Measurements from ENCODE around the gene TNFAIP8L1. TPM values are rescaled to one million over a fixed set of nuclear protein-coding genes. Genes with fewer than 3 reads are reported as not detected.
A peak's percentile ranks its signal among the peaks of the same experiment; 100 is the strongest.

TNFAIP8L1 gene
- polyA plus RNA-seq, 12 donors = 8.5 to 370 (median 11.2) TPM

DNA sequence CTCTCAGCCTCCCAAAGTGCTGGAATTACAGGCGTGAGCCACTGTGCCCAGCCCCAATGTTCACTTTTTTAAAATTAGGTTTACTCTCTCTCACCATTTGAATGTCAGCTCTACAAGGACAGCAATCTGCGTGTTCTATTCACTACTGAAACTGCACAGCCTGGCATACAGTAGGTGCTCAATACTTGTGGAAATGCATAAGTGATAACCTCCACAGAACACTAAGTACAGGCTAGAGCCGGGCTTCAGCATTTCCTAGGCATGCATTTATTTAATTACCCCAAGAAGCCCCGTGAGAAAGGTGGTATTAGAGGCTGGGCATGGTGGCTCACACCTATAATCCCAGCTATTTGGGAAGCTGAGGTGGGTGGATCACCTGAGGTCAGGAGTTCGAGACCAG lies 33.1 kb upstream of the TNFAIP8L1 start:
- no peak for DNase-seq

DNA sequence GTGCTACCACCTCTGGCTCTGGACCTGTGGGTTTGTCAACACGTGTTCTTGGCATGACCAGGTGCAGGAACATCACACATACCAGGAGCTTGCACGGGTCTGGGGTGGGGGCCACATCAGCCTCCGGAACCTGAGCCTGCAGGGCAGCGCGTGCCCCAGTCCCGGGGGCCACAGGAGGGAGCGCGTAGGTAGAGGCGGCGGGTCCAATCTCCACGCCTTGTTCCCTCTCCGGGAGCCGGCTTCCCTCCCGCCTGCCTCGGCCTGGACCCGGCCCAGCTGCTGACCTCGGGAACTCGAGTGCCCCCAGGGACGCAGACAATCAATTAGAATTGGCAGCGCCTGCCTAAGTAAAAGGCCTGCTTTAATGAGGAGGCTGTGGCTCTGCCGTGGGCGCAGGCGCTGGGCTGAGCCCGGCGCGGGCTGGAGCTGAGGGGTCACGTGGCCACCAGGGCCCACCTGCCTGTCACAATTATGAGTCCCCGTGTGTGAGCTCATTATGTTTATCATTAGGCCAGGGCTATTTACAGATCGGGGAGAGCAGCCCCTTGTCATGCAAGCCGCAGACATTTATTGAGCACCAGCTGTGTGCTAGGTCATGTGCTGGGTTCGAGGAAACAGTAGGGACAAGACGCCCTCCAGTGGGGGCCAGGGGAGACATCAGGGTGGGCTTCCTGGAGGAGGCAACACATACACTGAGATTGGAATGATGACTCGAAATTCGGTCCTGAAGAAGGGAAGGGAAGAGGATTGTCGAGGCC lies 32.2 kb upstream of the TNFAIP8L1 start:
- peak; percentile 66 for DNase-seq

- no peak for DNase-seq
Measured at GRCh38 chr19:4609878-4610511, 29.3 kb upstream of the TNFAIP8L1 start.

- no peak for DNase-seq
Measured at GRCh38 chr19:4613254-4613751, 26.0 kb upstream of the TNFAIP8L1 start.

DNA sequence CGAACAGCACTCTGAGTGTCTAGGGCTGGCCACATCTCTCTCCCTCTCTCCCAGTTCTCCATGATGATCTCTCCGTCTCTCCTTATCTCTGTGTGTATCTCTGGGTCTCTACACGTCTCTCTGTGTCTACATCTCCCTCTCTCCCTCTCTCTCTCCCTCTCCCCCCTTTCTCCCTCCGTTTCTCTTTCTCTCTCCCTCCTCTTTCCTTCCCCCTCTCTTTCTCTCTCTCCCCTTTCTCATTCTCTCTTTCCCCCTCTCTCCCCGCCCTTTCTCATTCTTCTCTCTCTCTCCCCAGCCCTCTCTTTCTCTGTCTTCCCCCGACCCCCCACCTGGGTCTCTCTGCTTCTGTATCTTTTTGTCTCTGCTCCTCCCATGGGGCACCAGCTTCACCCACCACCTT lies 21.3 kb upstream of the TNFAIP8L1 start:
- no peak for DNase-seq

GRCh38 chr19:4619668-4620294 lies 19.5 kb upstream of the TNFAIP8L1 start:
- no peak for DNase-seq

DNA sequence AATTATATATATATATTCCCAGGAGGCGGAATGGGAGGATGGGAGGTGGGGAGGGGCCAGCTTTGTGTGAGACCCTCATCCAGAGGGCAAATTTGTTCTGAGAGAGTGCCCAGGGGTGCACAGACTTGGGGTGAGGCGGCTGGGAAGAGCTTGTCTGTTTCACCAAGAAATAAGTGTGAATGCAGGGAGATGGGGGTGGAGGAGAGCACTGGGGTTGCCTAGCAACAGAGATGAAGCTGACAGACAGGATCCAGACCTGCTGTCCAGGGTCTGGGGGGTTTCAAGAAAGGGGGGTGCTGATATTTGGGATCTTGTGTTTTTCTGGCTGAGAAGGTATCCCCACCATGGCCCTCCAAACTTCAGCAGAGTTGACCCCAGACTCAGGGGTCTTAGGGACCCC lies 18.6 kb upstream of the TNFAIP8L1 start:
- no peak for DNase-seq

DNA sequence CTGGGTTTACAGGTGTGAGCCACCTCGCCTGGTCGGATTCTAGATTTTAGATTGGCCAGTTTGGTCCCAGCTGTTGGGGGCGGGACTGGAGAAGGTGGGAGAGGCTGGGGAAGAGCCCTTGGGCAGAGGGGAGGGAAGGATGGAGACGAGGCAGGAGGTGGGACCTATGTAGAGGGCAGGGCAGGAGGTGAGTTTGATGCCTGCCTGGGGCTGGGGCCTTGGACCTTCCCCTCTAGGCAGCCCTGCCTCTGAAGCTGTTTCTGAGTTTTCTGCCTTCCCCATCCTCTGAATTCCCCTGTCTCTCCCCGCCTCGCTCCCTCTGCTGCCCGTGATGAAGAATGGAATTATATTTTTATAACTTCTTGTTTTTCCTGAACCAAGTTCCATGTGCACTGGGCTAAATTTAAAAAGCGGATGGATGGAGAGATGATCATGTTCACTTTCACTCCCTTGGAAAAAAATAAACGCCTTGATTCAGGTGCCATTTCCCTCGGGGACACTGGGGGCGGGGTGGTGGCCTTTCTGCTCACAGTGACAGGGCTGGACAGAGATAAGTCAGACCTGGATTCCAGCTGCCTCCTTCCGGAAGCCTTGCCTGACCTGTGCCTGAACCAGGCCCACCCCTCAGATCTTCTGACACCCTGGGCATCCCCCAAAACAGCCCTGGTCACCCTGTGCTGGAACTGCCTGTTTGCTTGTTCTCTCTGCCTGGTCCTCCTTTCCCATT lies 16.5 kb upstream of the TNFAIP8L1 start:
- DNase-seq = no peak

- no peak for DNase-seq
Measured at GRCh38 chr19:4624301-4624700, 15.0 kb upstream of the TNFAIP8L1 start.

DNA sequence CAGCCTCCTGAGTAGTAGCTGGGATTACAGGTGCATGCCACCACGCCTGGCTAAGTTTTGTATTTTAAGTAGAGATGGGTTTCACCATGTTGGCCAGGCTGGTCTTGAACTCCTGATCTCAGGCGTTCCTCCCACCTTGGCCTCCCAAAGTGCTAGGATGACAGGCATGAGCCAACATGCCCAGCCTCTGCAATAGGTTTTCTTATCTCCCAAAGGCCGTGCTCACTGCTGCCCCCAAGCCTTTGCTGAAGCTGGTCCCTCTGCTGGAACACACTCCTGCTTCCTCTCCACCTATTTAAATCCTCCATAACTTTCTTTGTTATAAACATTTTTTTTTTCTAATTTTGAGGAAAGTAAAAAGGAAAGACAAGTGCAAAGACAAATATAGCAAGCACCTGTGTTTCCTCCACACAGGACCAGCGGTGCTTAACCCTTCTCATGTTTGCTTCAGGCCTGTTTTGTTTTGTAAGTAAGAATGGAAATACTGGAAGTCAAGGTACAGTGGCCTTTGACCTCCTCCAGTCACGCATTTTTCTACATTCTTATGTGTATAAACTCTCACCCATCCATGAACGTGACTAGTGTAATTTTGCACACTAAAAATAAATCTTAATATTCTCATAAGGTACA lies 14.5 kb upstream of the TNFAIP8L1 start:
- no peak for DNase-seq

DNA sequence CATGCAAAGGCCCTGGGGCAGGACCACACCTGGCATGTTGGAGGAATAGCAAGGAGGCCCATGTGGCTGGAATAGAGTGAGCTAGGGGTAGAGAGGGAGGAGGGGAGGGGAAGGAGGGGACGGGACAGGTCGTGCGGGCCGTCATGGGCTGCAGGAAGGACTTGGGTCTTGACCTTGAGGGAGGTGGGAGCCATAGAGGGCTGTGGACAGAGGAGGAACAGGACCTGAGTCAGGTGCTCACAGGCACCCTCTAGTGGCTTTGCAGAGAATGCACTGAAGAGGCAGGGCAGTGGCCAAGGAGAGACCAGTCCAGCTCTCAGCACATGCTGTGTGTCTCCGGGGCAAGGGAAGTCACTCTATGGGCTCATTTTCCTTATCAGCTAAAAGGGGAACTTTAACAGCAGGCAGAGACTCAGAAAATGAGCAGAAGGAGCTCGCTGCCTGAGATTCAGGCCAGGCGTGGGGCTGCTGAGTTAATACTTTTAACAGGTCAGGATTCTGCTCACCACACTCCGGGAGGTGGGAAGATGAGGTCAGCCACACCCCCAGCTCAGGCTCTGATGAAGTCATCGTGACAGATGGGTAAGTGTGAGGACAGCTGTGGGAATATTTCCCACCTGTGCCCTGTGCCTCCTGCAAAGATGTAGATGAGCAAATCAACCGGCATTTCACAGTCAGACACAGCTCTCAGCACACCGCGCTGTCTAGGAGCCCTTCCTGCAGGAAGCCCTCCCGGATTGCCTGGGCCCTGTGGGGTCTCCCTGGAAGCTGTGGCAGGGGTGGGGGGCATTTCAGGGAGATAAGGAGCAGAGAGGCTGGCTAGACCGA lies 6.0 kb upstream of the TNFAIP8L1 start:
- DNase-seq = no peak

DNA sequence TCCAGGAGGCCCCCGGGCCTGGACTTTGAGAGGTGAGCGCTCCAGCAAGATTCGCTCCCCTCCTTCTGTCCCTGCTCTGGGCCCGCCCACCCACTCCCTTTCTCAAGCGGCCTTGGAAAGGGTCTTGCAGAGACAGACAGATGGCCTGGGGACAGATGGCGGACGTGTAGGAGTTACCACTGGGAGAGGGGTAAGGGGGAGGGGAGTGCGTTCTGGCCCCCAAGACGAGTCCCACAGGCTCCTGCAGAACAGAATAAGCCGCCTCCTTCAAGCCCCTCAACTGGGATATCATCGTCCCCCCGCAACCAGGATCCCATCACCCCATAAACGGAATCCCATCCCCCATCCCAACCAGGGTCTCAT lies 3.6 kb upstream of the TNFAIP8L1 start:
- DNase-seq = no peak

GRCh38 chr19:4636151-4636717 lies 3.1 kb upstream of the TNFAIP8L1 start:
- DNase-seq = peak; percentile 72

- DNase-seq = no peak
Measured at GRCh38 chr19:4636761-4637160, 2.6 kb upstream of the TNFAIP8L1 start.

- peak; percentile 53 for DNase-seq
Measured at GRCh38 chr19:4638317-4638716, 999 bp upstream of the TNFAIP8L1 start.

- DNase-seq = no peak
Measured at GRCh38 chr19:4639531-4640246, 373 bp downstream of the TNFAIP8L1 start.

DNA sequence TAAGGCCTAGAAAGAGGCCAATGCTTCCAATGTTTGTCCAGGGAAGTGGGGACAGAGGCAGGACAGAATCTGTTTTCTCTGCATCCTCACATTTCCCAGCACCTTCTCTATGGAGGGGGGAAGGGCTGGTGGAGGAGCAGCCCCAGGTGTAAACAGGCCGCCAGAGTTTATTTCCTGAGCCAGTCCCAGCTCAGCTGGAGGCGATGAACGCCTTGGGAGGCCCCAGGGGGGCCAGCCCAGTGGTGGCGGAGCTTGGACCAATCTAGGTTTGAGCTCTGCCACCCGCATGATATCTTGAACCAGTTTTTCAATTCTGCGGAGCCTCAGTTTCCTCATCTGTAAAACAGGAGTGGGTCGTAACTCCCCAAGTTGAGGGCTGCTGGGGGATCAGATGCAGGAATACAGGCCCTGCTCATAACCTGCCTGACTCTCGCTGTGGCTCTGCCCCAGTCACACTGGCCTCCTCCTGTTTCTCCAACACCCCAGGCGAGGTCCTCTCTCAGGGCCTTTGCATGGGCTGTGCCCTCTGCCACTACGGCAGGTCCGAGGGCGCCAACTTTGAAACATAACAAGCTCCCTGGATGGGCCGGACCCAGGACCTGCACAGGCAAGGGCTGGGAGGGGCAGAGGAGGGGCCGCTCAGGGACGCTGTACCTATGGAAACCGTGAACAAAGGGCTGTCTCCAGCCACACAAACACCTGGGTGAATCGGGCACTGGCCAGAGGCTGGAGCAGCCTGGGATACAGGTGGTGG lies 1.1 kb downstream of the TNFAIP8L1 start:
- DNase-seq = no peak

DNA sequence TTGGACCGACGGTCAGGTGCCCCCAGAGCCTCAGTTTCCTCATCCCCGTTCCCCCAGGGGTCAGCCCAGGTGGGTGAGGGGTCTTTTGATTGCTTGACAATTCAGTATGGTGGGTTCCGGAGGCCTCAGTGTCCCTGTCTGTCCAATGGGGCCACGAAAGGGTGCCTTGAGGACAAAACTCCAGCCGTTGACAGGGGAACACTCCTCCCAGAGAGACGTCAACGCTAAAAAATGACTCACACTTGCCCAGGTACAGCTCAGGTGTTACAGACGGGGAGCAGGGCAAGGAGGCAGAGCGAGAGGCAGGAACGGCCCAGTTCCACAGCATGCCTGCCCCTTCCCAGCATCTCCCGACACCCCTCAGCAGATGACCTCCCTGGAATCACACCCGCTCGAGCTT lies 1.8 kb downstream of the TNFAIP8L1 start:
- no peak for DNase-seq

- DNase-seq = no peak
Measured at GRCh38 chr19:4642625-4643024, 3.3 kb downstream of the TNFAIP8L1 start.
